ENCODE measurements around the gene MPPED1. TPM values are rescaled to one million over a fixed set of nuclear protein-coding genes. Genes with fewer than 3 reads are reported as not detected.

MPPED1 gene
- total RNA-seq, 1 donor from 2014 or later, result 1.7 TPM

- H3K27ac Mint-ChIP-seq (ENCODE audit: unreplicated experiment), result no peak overlapping the region
- peaks cover 32% of the 10 kb centered on the region for H3K4me1 Mint-ChIP-seq
- no peaks in the 10 kb centered on the region for H3K36me3 Mint-ChIP-seq (ENCODE audit: low read depth)
- H3K4me3 Mint-ChIP-seq, result no peak overlapping the region
- no peak for DNase-seq (ENCODE audit: low read depth, low spot score)
- H3K27me3 Mint-ChIP-seq (ENCODE audit: low read depth), result peaks cover 54% of the 10 kb centered on the region
- no peak for TF ChIP-seq CTCF (conservative IDR thresholded peaks at IDR 0.05)
- H3K9me3 Mint-ChIP-seq, result no peaks in the 10 kb centered on the region
These were observed 6.4 kb downstream of the MPPED1 start for GRCh38 chr22:43418079-43418825.

- H3K4me1 Mint-ChIP-seq, result peaks cover 19% of the 10 kb centered on the region
- H3K36me3 Mint-ChIP-seq (ENCODE audit: low read depth), result no peaks in the 10 kb centered on the region
- H3K4me3 Mint-ChIP-seq, result no peak overlapping the region
- no peak for DNase-seq (ENCODE audit: low read depth, low spot score)
- peak overlapping the region; percentile 87 for H3K27ac Mint-ChIP-seq (ENCODE audit: unreplicated experiment)
- no peak for TF ChIP-seq CTCF (conservative IDR thresholded peaks at IDR 0.05)
- peaks cover 41% of the 10 kb centered on the region for H3K27me3 Mint-ChIP-seq (ENCODE audit: low read depth)
- no peaks in the 10 kb centered on the region for H3K9me3 Mint-ChIP-seq
These were observed 7.7 kb downstream of the MPPED1 start for GRCh38 chr22:43419371-43420080.

- peaks cover 25% of the 10 kb centered on the region for H3K27me3 Mint-ChIP-seq (ENCODE audit: low read depth)
These were observed 9.3 kb downstream of the MPPED1 start for GRCh38 chr22:43421046-43421665.

GRCh38 chr22:43421914-43422615 lies 10.3 kb downstream of the MPPED1 start:
- Mint-ChIP-seq H3K4me1 (peaks cover 9% of the 10 kb centered on the region), H3K36me3 (ENCODE audit: low read depth) (no peaks in the 10 kb centered on the region)

More at GRCh38 chr22:43421046-43421665, 9.3 kb downstream of the MPPED1 start:
- DNase-seq (ENCODE audit: low read depth, low spot score), result no peak
- Mint-ChIP-seq H3K4me1 (peaks cover 5% of the 10 kb centered on the region), H3K9me3 (no peaks in the 10 kb centered on the region), H3K36me3 (ENCODE audit: low read depth) (no peaks in the 10 kb centered on the region), H3K27ac (ENCODE audit: unreplicated experiment) (no peak overlapping the region), H3K4me3 (no peak overlapping the region)
- TF ChIP-seq CTCF (conservative IDR thresholded peaks at IDR 0.05), result no peak

More at GRCh38 chr22:43421914-43422615, 10.3 kb downstream of the MPPED1 start:
- H3K27ac Mint-ChIP-seq (ENCODE audit: unreplicated experiment), result no peak overlapping the region
- DNase-seq (ENCODE audit: low read depth, low spot score), result no peak
- H3K27me3 Mint-ChIP-seq (ENCODE audit: low read depth), result peaks cover 16% of the 10 kb centered on the region
- no peak overlapping the region for H3K4me3 Mint-ChIP-seq
- H3K9me3 Mint-ChIP-seq, result no peaks in the 10 kb centered on the region
- no peak for TF ChIP-seq CTCF (conservative IDR thresholded peaks at IDR 0.05)
